Erythroblast (primary cell): ENCODE data around the gene TBC1D19.

Experiments
- DNase-seq, 2 experiments: peaks; one replicate each; lab custom pipeline; 2025; lab: John Stamatoyannopoulos, UW
- GATA1 ChIP-seq: IDR thresholded peaks from 2 replicates; pipeline ENCODE4 v1.6.1; 2011; ENCODE audit warnings: low read depth, mild to moderate bottlenecking, control low read depth, low read length, moderate library complexity
- POLR2A ChIP-seq: IDR thresholded peaks from 2 replicates; pipeline ENCODE4 v1.6.1; 2011; ENCODE audit warnings: mild to moderate bottlenecking, low read length

Gene TBC1D19

DNA sequence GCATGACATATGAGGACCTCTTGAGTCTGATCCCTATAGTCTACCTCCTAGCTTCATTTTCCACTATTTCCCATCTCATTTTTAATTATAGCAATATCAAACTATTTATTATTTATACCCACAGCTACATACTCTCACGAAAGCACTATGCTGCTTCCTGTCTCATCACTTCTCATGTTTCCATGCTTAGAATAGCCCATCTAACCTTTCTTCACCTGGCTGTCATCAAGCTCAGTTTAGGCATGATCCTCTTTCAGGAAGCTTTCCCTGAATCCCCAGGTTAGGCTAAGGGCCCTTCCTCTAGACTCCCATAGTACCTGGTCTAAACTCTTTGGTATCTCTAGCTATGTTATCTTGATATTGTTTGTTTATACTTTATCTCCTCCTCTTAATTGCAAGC, 137.8 kb downstream of the TBC1D19 start:
- no peak for TF ChIP-seq POLR2A
- no peak for TF ChIP-seq GATA1
- no peak for DNase-seq

- TF ChIP-seq GATA1 (no peak), POLR2A (no peak)
- DNase-seq, result no peak
These were observed 139.3 kb downstream of the TBC1D19 start for GRCh38 chr4:26723216-26723615.

DNA sequence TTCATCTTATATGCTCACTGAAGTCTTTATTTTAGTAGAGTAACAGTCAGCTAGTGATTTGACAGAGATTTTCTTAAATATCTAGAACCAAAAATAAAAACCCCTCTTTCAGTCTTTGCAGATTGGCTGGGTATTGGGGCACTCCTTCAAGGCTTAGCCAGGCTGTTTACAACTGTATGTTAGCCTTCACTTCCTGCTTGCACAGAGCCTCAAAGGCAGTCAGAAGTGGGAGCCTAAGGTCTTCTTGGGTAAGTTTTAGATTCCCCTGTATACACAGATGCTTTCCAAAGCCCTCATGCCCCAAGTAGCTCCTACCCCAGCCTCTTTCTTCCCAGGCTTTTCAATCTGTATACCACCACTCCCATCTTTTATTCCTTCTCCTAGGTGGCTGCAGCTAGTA, 140.7 kb downstream of the TBC1D19 start:
- no peak for DNase-seq
- TF ChIP-seq POLR2A (no peak), GATA1 (no peak)

- DNase-seq, result no peak
- no peak for TF ChIP-seq GATA1
- TF ChIP-seq POLR2A, result no peak
These were observed 142.9 kb downstream of the TBC1D19 start for GRCh38 chr4:26726655-26727387.

DNA sequence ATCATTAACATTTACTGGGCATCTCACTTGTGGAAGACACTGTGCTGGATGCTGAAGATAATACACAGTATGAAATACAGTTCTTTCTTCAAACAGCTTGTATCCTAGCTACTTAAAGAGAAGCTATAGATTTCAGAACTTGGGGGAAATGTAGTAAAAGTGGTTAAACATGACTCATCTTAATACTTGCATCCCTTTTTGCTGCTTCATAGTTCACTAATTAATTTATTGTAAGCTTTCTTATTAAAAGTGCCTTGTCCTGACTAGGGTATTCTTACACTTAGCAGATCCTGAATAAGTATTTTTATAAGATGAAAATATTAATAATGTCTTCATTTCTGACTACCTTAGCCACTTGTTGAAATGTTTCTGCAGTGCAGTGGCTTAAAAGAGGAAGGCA, 144.0 kb downstream of the TBC1D19 start:
- TF ChIP-seq POLR2A, result no peak
- TF ChIP-seq GATA1, result no peak
- no peak for DNase-seq

DNA sequence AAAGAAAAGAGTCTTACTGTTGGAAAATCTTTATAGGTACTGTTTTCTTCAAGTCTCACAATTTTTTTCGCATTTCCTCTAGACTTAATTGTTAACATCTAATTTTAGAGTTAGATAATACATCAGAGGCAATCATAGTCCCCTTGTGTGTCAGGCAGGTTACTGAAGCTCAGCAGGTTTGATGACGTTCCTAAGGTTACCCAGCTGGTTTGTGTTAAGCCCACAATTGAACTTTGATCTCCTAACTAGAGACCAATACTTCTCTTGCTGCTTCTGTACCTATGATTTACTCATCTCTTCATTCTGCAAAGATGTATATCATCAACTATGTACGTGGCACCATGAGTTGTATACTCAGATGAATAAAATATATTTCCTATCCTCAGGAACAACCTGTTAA, 145.1 kb downstream of the TBC1D19 start:
- DNase-seq, result no peak
- no peak for TF ChIP-seq GATA1
- no peak for TF ChIP-seq POLR2A

DNA sequence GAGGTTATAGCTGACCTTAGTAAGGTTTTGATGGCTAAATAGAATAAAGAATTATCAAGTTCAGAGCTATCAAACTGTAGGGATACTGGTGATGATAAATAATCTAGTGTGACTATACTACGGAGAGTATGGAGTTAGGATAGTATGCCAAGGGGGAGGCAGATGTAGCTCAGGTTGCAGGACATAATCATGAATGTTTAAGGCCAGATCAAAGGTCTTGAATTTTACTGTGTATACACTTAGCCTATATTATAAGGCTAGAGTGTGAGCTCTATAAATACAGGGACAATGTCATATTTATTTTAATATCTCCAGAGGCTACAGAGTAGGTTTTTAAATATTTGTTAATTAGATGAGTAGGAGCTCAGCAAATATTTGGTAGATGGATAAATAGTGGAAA, 145.7 kb downstream of the TBC1D19 start:
- no peak for TF ChIP-seq POLR2A
- no peak for TF ChIP-seq GATA1
- DNase-seq, result no peak

GRCh38 chr4:26731351-26732035, 147.6 kb downstream of the TBC1D19 start:
- TF ChIP-seq GATA1 (no peak), POLR2A (no peak)

DNA sequence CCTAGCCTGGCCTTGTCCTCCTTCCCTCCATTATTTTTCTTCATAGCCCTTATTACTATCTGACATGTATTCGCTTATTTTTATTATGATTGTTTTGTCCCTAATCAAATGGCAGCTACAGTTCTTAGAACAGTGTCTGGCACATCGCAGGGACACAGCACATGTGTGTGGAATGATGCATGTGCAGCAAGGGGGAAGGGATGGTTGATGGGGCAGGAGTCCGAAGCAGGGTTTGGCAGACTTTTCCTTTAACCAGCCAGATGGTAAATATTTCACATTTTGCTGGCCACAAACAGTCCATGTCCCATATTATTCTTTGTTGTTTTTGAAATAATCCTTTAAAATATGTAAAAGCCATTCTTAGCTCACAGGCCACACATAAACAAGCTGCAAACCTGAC, 148.5 kb downstream of the TBC1D19 start:
- no peak for DNase-seq
- TF ChIP-seq POLR2A (no peak), GATA1 (no peak)

More at GRCh38 chr4:26731351-26732035, 147.6 kb downstream of the TBC1D19 start:
- DNase-seq, result no peak

- TF ChIP-seq GATA1 (no peak), POLR2A (no peak)
- no peak for DNase-seq
These were observed 152.7 kb downstream of the TBC1D19 start for GRCh38 chr4:26736621-26737020.

GRCh38 chr4:26737385-26737784, 153.5 kb downstream of the TBC1D19 start:
- TF ChIP-seq POLR2A (no peak), GATA1 (no peak)
- DNase-seq, result no peak

- TF ChIP-seq POLR2A (no peak), GATA1 (no peak)
- DNase-seq, result no peak
These were observed 157.6 kb downstream of the TBC1D19 start for GRCh38 chr4:26741491-26741871.

GRCh38 chr4:26746802-26747213, 162.9 kb downstream of the TBC1D19 start:
- no peak for DNase-seq
- no peak for TF ChIP-seq GATA1
- TF ChIP-seq POLR2A, result no peak

GRCh38 chr4:26748811-26749210, 164.9 kb downstream of the TBC1D19 start:
- no peak for DNase-seq
- TF ChIP-seq POLR2A (no peak), GATA1 (no peak)

DNA sequence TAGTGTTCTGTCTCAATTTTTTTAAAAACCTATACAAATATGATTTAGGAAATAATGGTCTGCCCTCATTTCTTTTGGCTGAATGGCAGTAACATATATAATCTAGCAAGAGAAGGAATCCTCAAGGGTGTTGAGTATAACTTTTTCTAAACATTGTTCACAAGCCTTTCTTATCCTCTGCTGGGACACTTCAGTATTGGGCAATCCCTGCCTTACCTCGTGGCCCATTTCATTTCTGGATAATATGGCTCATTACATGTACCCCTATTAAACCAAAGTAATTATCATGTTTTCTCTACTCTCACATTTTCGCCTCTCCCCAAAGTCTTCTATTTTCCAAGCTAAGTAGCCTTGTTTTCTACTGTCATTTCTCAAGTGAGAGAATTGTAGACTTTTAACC, 166.0 kb downstream of the TBC1D19 start:
- DNase-seq, result no peak
- TF ChIP-seq POLR2A, result no peak
- TF ChIP-seq GATA1, result no peak
